Activated CD4-positive, alpha-beta memory T cell treated with anti-CD3 and anti-CD28 coated beads for 36 hours (primary cell): ENCODE results near the gene VPS52. TPM values are rescaled to one million over a fixed set of nuclear protein-coding genes. Genes with fewer than 3 reads are reported as not detected.

Experiments used
- CTCF ChIA-PET: fragments of 350-600 bp; sonication (Branson Sonifier 250); formaldehyde crosslinking; loops from one replicate; lab custom pipeline; 2021; ENCODE audit warnings: antibody characterized with exemption, inconsistent platforms; lab: Charles Lee
- POLR2A ChIA-PET: fragments of 350-600 bp; sonication (Branson Sonifier 250); formaldehyde crosslinking; loops from one replicate; lab custom pipeline; 2021; ENCODE audit warnings: antibody characterized with exemption; lab: Charles Lee
- DNase-seq: peaks from one replicate; pipeline ENCODE4 v3.0.0-alpha.2; 2020
- H3K27ac Mint-ChIP-seq: one replicate; pipeline ENCODE4 v1.8.0; 2021; ENCODE audit warnings: mixed read lengths
- H3K27me3 Mint-ChIP-seq: one replicate; pipeline ENCODE4 v1.8.0; 2021; ENCODE audit warnings: mixed read lengths
- H3K36me3 Mint-ChIP-seq: one replicate; pipeline ENCODE4 v1.8.0; 2021; ENCODE audit warnings: mixed read lengths
- H3K4me1 Mint-ChIP-seq: one replicate; pipeline ENCODE4 v1.8.0; 2021; ENCODE audit warnings: low read depth, mixed read lengths
- H3K4me3 Mint-ChIP-seq: one replicate; pipeline ENCODE4 v1.8.0; 2021; ENCODE audit warnings: mild to moderate bottlenecking, mixed read lengths
- H3K9me3 Mint-ChIP-seq: one replicate; pipeline ENCODE4 v1.8.0; 2021; ENCODE audit warnings: mixed read lengths
- intact Hi-C: fragments of 100-400 bp; cut with micrococcal nuclease; formaldehyde crosslinking; loops from one replicate; pipeline ENCODE4 v1.15.1; 2023
- total RNA-seq, 2 experiments: library from RNA; stranded (reverse); gene quantifications; one replicate each; pipeline ENCODE4 v1.2.3, GENCODE V29; 2021

Gene VPS52
- total RNA-seq, 2 experiments from 2014 or later: 32.7 to 33.7 TPM

GRCh38 chr6:33301877-33302276, 30.2 kb upstream of the VPS52 start:
- Mint-ChIP-seq H3K4me1 (peaks cover 46% of the 10 kb centered on the region), H3K9me3 (no peaks in the 10 kb centered on the region), H3K4me3 (no peak overlapping the region), H3K27ac (no peak overlapping the region), H3K27me3 (no peaks in the 10 kb centered on the region), H3K36me3 (peaks cover 44% of the 10 kb centered on the region)
- ChIA-PET CTCF (interaction anchor here (1.2 to 3.8 kb wide), 4 partner anchors 10 to 25 kb away, joined by 3 to 36 read pairs (median 4); partner anchors contain the start of genes B3GALT4, PFDN6, TAPBP and WDR46), POLR2A (interaction anchor here (1.5 to 1.7 kb wide), 2 partner anchors 11 to 25 kb away, joined by 4 to 5 read pairs; partner anchors contain the start of gene B3GALT4)
- intact Hi-C loops: no loop called here
- DNase-seq: no peak

DNA sequence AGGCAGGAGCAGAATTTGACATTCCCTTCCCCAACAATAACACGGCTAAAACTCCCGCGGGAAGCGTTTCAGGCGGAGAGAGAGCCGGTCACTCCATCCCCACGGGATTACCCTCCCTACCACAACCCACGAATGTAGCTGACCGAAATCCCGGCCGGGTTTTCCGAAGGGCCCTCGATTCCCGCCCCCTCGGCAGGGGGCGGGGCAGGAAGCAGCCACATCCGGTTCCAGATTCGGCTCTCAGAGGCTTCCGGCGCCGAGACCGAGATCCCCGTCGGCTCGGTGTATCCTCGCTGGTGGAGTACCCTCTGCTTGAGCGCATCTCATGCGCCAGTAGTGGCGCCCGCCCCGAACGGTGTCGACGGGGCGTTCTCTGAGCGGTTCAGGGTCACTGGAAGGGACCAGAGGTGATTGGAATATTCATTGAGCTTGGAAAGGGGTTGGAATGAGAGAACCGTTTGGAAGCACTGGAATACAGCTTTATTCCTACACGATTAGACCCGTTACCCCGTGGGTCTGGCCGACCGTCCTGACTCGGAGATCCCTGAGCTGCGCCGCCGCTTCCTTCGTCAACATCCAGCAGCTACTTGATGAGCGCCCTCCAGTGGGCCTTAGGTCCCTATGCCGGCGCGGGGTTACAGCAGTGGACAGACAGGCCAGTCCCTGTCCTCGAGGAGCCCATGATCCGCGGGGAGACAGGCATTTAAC, 27.7 kb upstream of the VPS52 start:
- H3K4me3 Mint-ChIP-seq: peak overlapping the region; percentile 89
- no peaks in the 10 kb centered on the region for H3K27me3 Mint-ChIP-seq
- peak overlapping the region; percentile 96 for H3K27ac Mint-ChIP-seq
- no peaks in the 10 kb centered on the region for H3K9me3 Mint-ChIP-seq
- peaks cover 30% of the 10 kb centered on the region for H3K4me1 Mint-ChIP-seq
- intact Hi-C loops: loop anchor here (1.0 to 5.0 kb wide), 6 partner anchors 10 to 119 kb away; partner anchors contain the start of genes CUTA, KIFC1, PFDN6 and RXRB
- ChIA-PET CTCF (interaction anchor here (0.5 to 4.7 kb wide), 19 partner anchors 9 to 271 kb away, joined by 3 to 36 read pairs (median 4); partner anchors contain the start of genes B3GALT4, HSD17B8, PFDN6 and RING1), POLR2A (interaction anchor here (0.9 to 3.3 kb wide), 13 partner anchors 10 to 1328 kb away, joined by 3 to 30 read pairs (median 5); partner anchors contain the start of genes B3GALT4, DXO, PFDN6 and PHF1)
- peak; percentile 96 for DNase-seq
- H3K36me3 Mint-ChIP-seq: peaks cover 27% of the 10 kb centered on the region

DNA sequence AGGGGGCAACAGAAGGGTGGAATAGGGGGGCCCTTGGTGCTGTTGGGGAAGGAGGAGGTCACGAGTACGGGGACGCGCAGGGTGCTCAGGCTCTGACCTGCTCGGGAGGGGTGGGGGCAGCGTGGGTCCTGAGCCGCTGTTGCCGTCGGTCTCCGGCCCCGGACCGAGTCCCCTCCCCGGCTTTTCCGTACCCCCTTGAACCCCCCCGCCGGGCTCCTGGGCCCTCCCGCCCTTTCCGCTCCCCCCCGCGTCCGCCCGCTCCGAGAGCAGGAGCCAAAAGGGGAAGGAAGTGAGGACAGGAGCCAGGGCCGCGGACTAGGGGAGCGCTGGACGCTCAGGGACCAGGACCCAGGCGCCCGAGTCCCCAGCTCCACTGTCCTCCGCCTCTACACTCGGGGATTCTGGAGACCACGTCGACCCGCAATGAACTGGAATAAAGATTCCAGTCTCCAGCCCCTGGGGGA, 27.1 kb upstream of the VPS52 start, which contains the start of gene RGL2:
Gene RGL2, minus strand, starts transcription at position 170 of the 464 bp plus-strand sequence. CDS start 332 bp downstream, outside the sequence.
- Mint-ChIP-seq H3K36me3 (peaks cover 23% of the 10 kb centered on the region), H3K27me3 (no peaks in the 10 kb centered on the region), H3K27ac (peak within 1 kb of the TSS; percentile 96), H3K9me3 (no peaks in the 10 kb centered on the region), H3K4me3 (peak within 1 kb of the TSS; percentile 89), H3K4me1 (peaks cover 28% of the 10 kb centered on the region)
- ChIA-PET POLR2A (interaction anchor here (0.9 to 3.3 kb wide), 9 partner anchors 9 to 98 kb away, joined by 3 to 30 read pairs (median 8); partner anchors contain the start of genes B3GALT4, PFDN6, RPS18 and RXRB), CTCF (interaction anchor here (0.8 to 4.7 kb wide), 16 partner anchors 10 to 156 kb away, joined by 3 to 36 read pairs (median 4); partner anchors contain the start of genes B3GALT4, HSD17B8, PFDN6 and RING1)
- intact Hi-C loops: loop anchor here (1.0 to 5.0 kb wide), 6 partner anchors 10 to 120 kb away; partner anchors contain the start of genes CUTA, KIFC1, PFDN6 and RXRB
- DNase-seq: peak; percentile 76

GRCh38 chr6:33297956-33298772, 26.5 kb upstream of the VPS52 start:
- Mint-ChIP-seq H3K36me3 (peaks cover 18% of the 10 kb centered on the region), H3K4me1 (peaks cover 25% of the 10 kb centered on the region), H3K27ac (peak overlapping the region; percentile 96), H3K27me3 (no peaks in the 10 kb centered on the region), H3K4me3 (peak overlapping the region; percentile 89), H3K9me3 (no peaks in the 10 kb centered on the region)
- DNase-seq: peak; percentile 79
- ChIA-PET POLR2A (interaction anchor here (0.6 to 3.3 kb wide), 11 partner anchors 9 to 444 kb away, joined by 3 to 30 read pairs (median 6); partner anchors contain the start of genes B3GALT4, PFDN6, PSMB9 and RPS18), CTCF (interaction anchor here (1.2 to 4.7 kb wide), 7 partner anchors 9 to 93 kb away, joined by 3 to 36 read pairs (median 5); partner anchors contain the start of genes B3GALT4, HSD17B8, PFDN6 and RING1)
- intact Hi-C loops: loop anchor here (2.0 to 5.0 kb wide), 2 partner anchors 94 to 121 kb away; partner anchors contain the start of genes CUTA and KIFC1

DNA sequence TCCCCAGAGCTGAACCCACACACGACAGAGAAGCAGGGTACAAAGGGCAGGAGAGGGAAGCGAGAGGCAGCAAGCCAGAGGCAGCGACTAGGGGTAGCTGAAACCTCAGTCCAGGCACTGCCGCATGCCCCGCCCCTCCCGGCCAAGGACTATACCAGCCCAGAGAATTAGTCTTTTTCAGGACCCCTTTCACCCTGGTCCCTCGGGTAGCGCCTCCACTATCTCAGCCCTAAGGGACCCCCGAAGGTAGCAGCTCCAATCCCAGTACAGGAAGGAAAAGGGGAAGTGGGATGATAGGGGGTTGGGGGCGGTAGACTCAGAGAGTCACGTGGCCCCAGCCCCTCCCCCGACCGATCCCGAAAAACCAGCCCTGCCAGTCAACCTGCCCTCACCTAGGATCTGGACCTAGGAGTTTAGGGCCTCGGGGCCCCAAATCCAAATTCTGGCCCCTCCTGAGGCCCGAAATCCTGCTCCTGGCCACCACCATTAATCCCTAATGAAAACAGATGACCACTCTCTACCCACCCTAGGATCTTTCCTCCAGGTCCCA, 25.8 kb upstream of the VPS52 start:
- Mint-ChIP-seq H3K9me3 (no peaks in the 10 kb centered on the region), H3K4me1 (peaks cover 25% of the 10 kb centered on the region), H3K36me3 (peaks cover 20% of the 10 kb centered on the region), H3K27me3 (no peaks in the 10 kb centered on the region), H3K27ac (peak overlapping the region; percentile 54), H3K4me3 (peak overlapping the region; percentile 46)
- POLR2A ChIA-PET: interaction anchor here (0.6 to 3.3 kb wide), 8 partner anchors 8 to 444 kb away, joined by 3 to 30 read pairs (median 4); partner anchors contain the start of genes PFDN6, PSMB9, RPS18 and VPS52
- intact Hi-C loops: loop anchor here (5.0 kb wide), 1 partner anchor 95 kb away; the partner anchor contains the start of gene KIFC1
- no peak for DNase-seq
- CTCF ChIA-PET: interaction anchor here (1.5 to 4.7 kb wide), 2 partner anchors 20 to 48 kb away, joined by 3 to 31 read pairs; partner anchors contain the start of gene B3GALT4

- Mint-ChIP-seq H3K27me3 (no peaks in the 10 kb centered on the region), H3K36me3 (peaks cover 26% of the 10 kb centered on the region), H3K27ac (peak overlapping the region; percentile 54), H3K4me1 (peaks cover 25% of the 10 kb centered on the region), H3K4me3 (peak overlapping the region; percentile 13), H3K9me3 (no peaks in the 10 kb centered on the region)
- DNase-seq: no peak
- intact Hi-C loops: loop anchor here (5.0 kb wide), 1 partner anchor 95 kb away; the partner anchor contains the start of gene KIFC1
- POLR2A ChIA-PET: interaction anchor here (0.8 to 3.3 kb wide), 4 partner anchors 7 to 282 kb away, joined by 3 to 30 read pairs (median 4); partner anchors contain the start of genes PFDN6, RPS18, VPS52 and WDR46
- CTCF ChIA-PET: interaction anchor here (4.7 kb wide), 1 partner anchor 19 kb away, joined by 31 read pairs; the partner anchor contains the start of gene B3GALT4
Measured at GRCh38 chr6:33296797-33297405, 25.2 kb upstream of the VPS52 start.

- ChIA-PET CTCF (interaction anchor here (4.7 kb wide), 1 partner anchor 18 kb away, joined by 31 read pairs; the partner anchor contains the start of gene B3GALT4), POLR2A (no interaction called here)
- Mint-ChIP-seq H3K27me3 (no peaks in the 10 kb centered on the region), H3K4me1 (peaks cover 28% of the 10 kb centered on the region), H3K9me3 (no peaks in the 10 kb centered on the region), H3K36me3 (peaks cover 19% of the 10 kb centered on the region), H3K4me3 (no peak overlapping the region), H3K27ac (no peak overlapping the region)
- intact Hi-C loops: loop anchor here (5.0 kb wide), 1 partner anchor 97 kb away; the partner anchor contains the start of gene KIFC1
- DNase-seq: no peak
Measured at GRCh38 chr6:33295621-33296369, 24.1 kb upstream of the VPS52 start.

DNA sequence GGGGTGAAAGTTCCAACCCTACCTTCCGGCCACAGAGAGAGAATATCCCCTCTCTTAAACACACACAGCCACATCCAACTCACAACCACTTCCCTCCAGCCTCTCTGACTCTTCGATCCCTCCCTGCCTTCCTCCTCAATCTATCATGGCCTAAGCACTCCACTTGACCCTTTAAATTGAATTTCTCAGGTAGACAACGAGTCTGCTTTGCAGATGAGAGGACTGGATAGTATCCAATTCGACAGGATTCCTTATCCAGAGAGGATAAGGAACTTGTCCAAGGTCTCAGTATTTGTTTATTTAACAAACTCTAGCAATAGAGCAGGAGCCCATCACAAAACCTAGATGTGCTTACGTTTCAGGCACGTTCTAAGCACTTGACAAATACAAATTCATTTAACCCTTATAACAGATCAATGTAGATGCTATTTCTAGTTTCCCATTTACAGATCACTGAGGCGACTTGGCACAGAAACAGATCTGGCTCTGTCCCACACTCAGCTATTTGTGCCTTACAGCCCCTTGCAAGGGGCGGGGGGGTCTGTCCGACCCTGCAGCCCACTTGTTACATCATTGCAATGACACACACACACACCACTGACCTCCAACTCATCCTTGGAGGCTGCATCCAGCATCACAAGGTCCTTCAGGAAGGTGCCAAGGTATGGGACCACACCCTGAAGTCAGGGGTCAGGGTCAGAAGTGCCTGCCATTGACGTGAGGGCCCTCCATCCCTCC, 22.6 kb upstream of the VPS52 start:
- Mint-ChIP-seq H3K4me3 (no peak overlapping the region), H3K36me3 (peaks cover 9% of the 10 kb centered on the region), H3K27ac (peak overlapping the region; percentile 26), H3K27me3 (no peaks in the 10 kb centered on the region), H3K9me3 (no peaks in the 10 kb centered on the region), H3K4me1 (peaks cover 30% of the 10 kb centered on the region)
- ChIA-PET POLR2A (no interaction called here), CTCF (no interaction called here)
- DNase-seq: no peak
- intact Hi-C loops: no loop called here

DNA sequence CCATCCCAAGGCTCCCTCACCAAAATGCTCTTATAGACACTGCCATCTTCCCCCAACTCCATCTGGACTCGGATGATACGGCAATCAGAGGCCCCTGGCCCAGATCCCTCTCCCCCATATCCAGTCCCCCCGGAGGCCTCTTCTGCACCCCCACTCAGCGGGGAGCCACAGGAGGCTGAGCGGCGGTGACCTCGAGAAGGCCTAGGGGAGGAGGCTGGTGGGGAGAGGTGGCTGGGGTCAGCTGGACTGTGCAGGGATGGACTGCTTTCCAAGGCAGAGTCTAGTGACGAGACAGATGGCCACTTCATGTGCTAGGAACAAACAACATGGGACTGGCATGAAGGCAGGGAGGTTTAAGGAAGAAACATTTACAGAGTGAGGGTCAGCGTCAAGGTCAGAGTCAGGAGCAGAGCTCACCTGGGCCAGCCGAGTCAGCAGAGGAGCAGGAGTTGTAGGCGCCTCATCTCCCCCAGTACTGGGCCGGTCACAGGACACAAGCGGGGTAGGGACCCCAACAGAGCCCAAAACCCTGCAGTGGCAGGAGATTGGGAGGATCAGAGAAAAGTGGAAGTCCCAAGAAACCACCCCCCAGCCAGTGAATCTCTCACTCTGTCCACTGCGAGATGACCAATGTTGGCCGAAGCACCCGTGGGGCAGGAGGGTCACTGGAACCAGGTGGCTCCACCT, 21.5 kb upstream of the VPS52 start:
- Mint-ChIP-seq H3K4me1 (peaks cover 35% of the 10 kb centered on the region), H3K4me3 (no peak overlapping the region), H3K27me3 (no peaks in the 10 kb centered on the region), H3K27ac (no peak overlapping the region), H3K36me3 (peaks cover 9% of the 10 kb centered on the region), H3K9me3 (no peaks in the 10 kb centered on the region)
- POLR2A ChIA-PET: no interaction called here
- CTCF ChIA-PET: no interaction called here
- intact Hi-C loops: no loop called here
- no peak for DNase-seq
